Tibial artery (tissue), 4 donors: ENCODE data around the gene PTPRD.
"Not testable (repeated sequence)": the region's sequence is repeated elsewhere in the genome, so short reads cannot be mapped to it uniquely, and the experiment has no call there.

Source experiments
- DNase-seq, 2 donors: peaks; one replicate each; pipeline ENCODE4 v3.0.0-alpha.2; 2019
- H3K27ac ChIP-seq, 2 donors: fragments of 200-600 bp; sonication (generic) in 1 of 2; 1 replicate in 1 of 2; 2 replicates in 1 of 2; pipeline ENCODE4 v1.5.1; 2018 to 2019; ENCODE audit warnings: mild to moderate bottlenecking in 1 of 2
- H3K27me3 ChIP-seq, 2 donors: fragments of 200-600 bp; sonication (generic) in 1 of 2; one replicate each; pipeline versions ENCODE4 v1.5.1 to v1.6.0; 2016 to 2019
- H3K36me3 ChIP-seq, 3 donors: fragments of 200-600 bp; sonication (generic) in 2 of 3; one replicate each; pipeline ENCODE4 v1.5.1; 2016 to 2019; ENCODE audit warnings: mild to moderate bottlenecking in 2 of 3
- H3K4me1 ChIP-seq, 4 donors: fragments of 200-600 bp; sonication (generic) in 2 of 4; 1 replicate in 3 of 4; 2 replicates in 1 of 4; pipeline ENCODE4 v1.5.1; 2016 to 2019
- H3K4me3 ChIP-seq, 2 donors: fragments of 200-600 bp; sonication (generic) in 1 of 2; 1 replicate in 1 of 2; 2 replicates in 1 of 2; pipeline ENCODE4 v1.5.1; 2018 to 2019; ENCODE audit warnings: mild to moderate bottlenecking in 2 of 2
- H3K9me3 ChIP-seq, 3 donors: fragments of 200-600 bp; sonication (generic) in 1 of 3; one replicate each; pipeline ENCODE4 v1.5.1; 2016 to 2019
- CTCF ChIP-seq, 2 experiments: fragments of 200-600 bp in 1 of 2; fragments of 450-650 bp in 1 of 2; IDR thresholded peaks; one replicate each; pipeline ENCODE4 v1.5.1; 2017 to 2019; ENCODE audit warnings: antibody characterized with exemption in 2 of 2, mild to moderate bottlenecking in 1 of 2, moderate library complexity in 1 of 2
- intact Hi-C: fragments of 100-400 bp; cut with DNase I; formaldehyde crosslinking; loops from one replicate; pipeline ENCODE4 v1.15.0; 2023; ENCODE audit warnings: low total_unique reads

The PTPRD gene

GRCh38 chr9:9112001-9112720, 1500.6 kb downstream of the PTPRD start:
- no peaks in the 10 kb centered on the region for H3K27me3 ChIP-seq
- DNase-seq = no peak
- H3K36me3 ChIP-seq = no peaks in the 10 kb centered on the region
- no peak overlapping the region for H3K27ac ChIP-seq
- TF ChIP-seq CTCF (IDR thresholded peaks at IDR 0.05) = no peak
- no peaks in the 10 kb centered on the region for H3K9me3 ChIP-seq
- intact Hi-C loops = no loop called here
- H3K4me1 ChIP-seq = no peaks in the 10 kb centered on the region
- no peak overlapping the region for H3K4me3 ChIP-seq

GRCh38 chr9:9108641-9109040, 1504.2 kb downstream of the PTPRD start:
- Histone ChIP-seq H3K4me1 (no peaks in the 10 kb centered on the region), H3K27ac (no peak overlapping the region), H3K36me3 (no peaks in the 10 kb centered on the region), H3K4me3 (no peak overlapping the region), H3K27me3 (no peaks in the 10 kb centered on the region), H3K9me3 (no peaks in the 10 kb centered on the region)
- intact Hi-C loops = no loop called here
- DNase-seq = no peak
- TF ChIP-seq CTCF (IDR thresholded peaks at IDR 0.05) = no peak

- no peaks in the 10 kb centered on the region for H3K27me3 ChIP-seq
- no peak for DNase-seq
- no peak overlapping the region for H3K4me3 ChIP-seq
- intact Hi-C loops = no loop called here
- no peaks in the 10 kb centered on the region for H3K9me3 ChIP-seq
- no peak for TF ChIP-seq CTCF (IDR thresholded peaks at IDR 0.05)
- H3K4me1 ChIP-seq = no peaks in the 10 kb centered on the region
- no peaks in the 10 kb centered on the region for H3K36me3 ChIP-seq
- no peak overlapping the region for H3K27ac ChIP-seq
Measured at GRCh38 chr9:9102295-9102694, 1510.5 kb downstream of the PTPRD start.

GRCh38 chr9:9100070-9100469, 1512.7 kb downstream of the PTPRD start:
- Histone ChIP-seq H3K36me3 (no peaks in the 10 kb centered on the region), H3K4me3 (no peak overlapping the region), H3K9me3 (no peaks in the 10 kb centered on the region), H3K4me1 (no peaks in the 10 kb centered on the region), H3K27me3 (no peaks in the 10 kb centered on the region), H3K27ac (no peak overlapping the region)
- no peak for TF ChIP-seq CTCF (IDR thresholded peaks at IDR 0.05)
- DNase-seq = no peak
- intact Hi-C loops = no loop called here

GRCh38 chr9:9099646-9100045, 1513.2 kb downstream of the PTPRD start:
- TF ChIP-seq CTCF (IDR thresholded peaks at IDR 0.05) = no peak
- no peaks in the 10 kb centered on the region for H3K27me3 ChIP-seq

GRCh38 chr9:9097254-9097653, 1515.5 kb downstream of the PTPRD start:
- intact Hi-C loops = not testable (repeated sequence)

More at GRCh38 chr9:9099646-9100045, 1513.2 kb downstream of the PTPRD start:
- DNase-seq = no peak
- Histone ChIP-seq H3K4me1 (no peaks in the 10 kb centered on the region), H3K4me3 (no peak overlapping the region), H3K27ac (no peak overlapping the region), H3K9me3 (no peaks in the 10 kb centered on the region), H3K36me3 (no peaks in the 10 kb centered on the region)
- intact Hi-C loops = no loop called here

More at GRCh38 chr9:9097254-9097653, 1515.5 kb downstream of the PTPRD start:
- H3K9me3 ChIP-seq, H3K4me1 ChIP-seq, DNase-seq, H3K27me3 ChIP-seq, H3K36me3 ChIP-seq, H3K27ac ChIP-seq, H3K4me3 ChIP-seq: not testable (repeated sequence)
